GM12892 (cell line): Measurements from ENCODE around the gene CACNA1F.

ENCODE experiments used
- POLR2AphosphoS5 ChIP-seq: IDR thresholded peaks from 2 replicates; pipeline ENCODE4 v1.6.1; 2011; ENCODE audit warnings: low read depth, low read length, control low read depth
- TAF1 ChIP-seq: IDR thresholded peaks from 2 replicates; pipeline ENCODE4 v1.6.1; 2011; ENCODE audit warnings: low read depth, mild to moderate bottlenecking, control low read depth, low read length, borderline replicate concordance

DNA sequence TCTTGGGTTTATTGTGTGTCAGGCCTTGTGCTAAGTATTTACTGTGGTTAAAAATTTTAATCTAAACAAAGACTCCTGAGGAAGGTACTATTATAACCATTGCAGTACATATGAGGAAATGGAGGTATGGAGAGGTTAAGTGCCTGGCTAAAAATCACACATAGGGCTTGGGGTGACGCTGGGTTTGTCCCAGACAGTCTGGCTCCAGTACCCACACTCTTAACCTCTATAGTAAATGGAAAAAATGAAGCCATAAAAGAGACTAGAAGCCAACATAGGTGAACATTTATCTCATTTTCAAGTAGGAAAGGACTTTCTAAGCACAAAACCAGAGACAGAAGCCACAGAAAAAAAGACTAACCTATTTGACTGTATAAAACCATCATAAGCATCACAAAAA lies 29.5 kb upstream of the CACNA1F start:
- TF ChIP-seq POLR2AphosphoS5 = no peak
- no peak for TF ChIP-seq TAF1
